GM12801 (cell line): ENCODE data around the gene GABRR3.

Source experiments
- CTCF ChIP-seq: IDR thresholded peaks from one replicate; pipeline ENCODE4 v1.5.1; 2011; ENCODE audit warnings: control low read depth; ENCODE audit not compliant: insufficient read length; ENCODE audit errors: extremely low read depth

Gene GABRR3

GRCh38 chr3:97996988-97997387 lies 38.1 kb downstream of the GABRR3 start:
- TF ChIP-seq CTCF: no peak

- TF ChIP-seq CTCF: no peak
Observed at GRCh38 chr3:97994328-97994945, 40.7 kb downstream of the GABRR3 start.

- TF ChIP-seq CTCF: no peak
Observed at GRCh38 chr3:97993526-97993925, 41.6 kb downstream of the GABRR3 start.

GRCh38 chr3:97992547-97993173 lies 42.5 kb downstream of the GABRR3 start:
- no peak for TF ChIP-seq CTCF

- TF ChIP-seq CTCF: no peak
Observed at GRCh38 chr3:97991293-97991682, 43.8 kb downstream of the GABRR3 start.

GRCh38 chr3:97990624-97991292 lies 44.4 kb downstream of the GABRR3 start:
- no peak for TF ChIP-seq CTCF

GRCh38 chr3:97988784-97989568 lies 46.1 kb downstream of the GABRR3 start:
- TF ChIP-seq CTCF: no peak
